ENCODE measurements around the gene PPFIA2. TPM values are rescaled to one million over a fixed set of nuclear protein-coding genes. Genes with fewer than 3 reads are reported as not detected.

Gene PPFIA2
- total RNA-seq, 1 donor from 2014 or later = 2.6 TPM

GRCh38 chr12:81274637-81275529 lies 484.3 kb downstream of the PPFIA2 start:
- DNase-seq (ENCODE audit: low spot score) = no peak

- DNase-seq (ENCODE audit: low spot score) = no peak
Measured at GRCh38 chr12:81270385-81270784, 488.8 kb downstream of the PPFIA2 start.

- DNase-seq (ENCODE audit: low spot score) = no peak
Measured at GRCh38 chr12:81263072-81263471, 496.1 kb downstream of the PPFIA2 start.

- no peak for DNase-seq (ENCODE audit: low spot score)
Measured at GRCh38 chr12:81261508-81262207, 497.5 kb downstream of the PPFIA2 start.

- DNase-seq (ENCODE audit: low spot score) = no peak
Measured at GRCh38 chr12:81259360-81259759, 499.8 kb downstream of the PPFIA2 start.

GRCh38 chr12:81257947-81258551 lies 501.1 kb downstream of the PPFIA2 start:
- no peak for DNase-seq (ENCODE audit: low spot score)

- DNase-seq (ENCODE audit: low spot score) = no peak
Measured at GRCh38 chr12:81255947-81256346, 503.2 kb downstream of the PPFIA2 start.

- no peak for DNase-seq (ENCODE audit: low spot score)
Measured at GRCh38 chr12:81255456-81255855, 503.7 kb downstream of the PPFIA2 start.

- DNase-seq (ENCODE audit: low spot score) = no peak
Measured at GRCh38 chr12:81253360-81253759, 505.8 kb downstream of the PPFIA2 start.

GRCh38 chr12:81252228-81252627 lies 506.9 kb downstream of the PPFIA2 start:
- no peak for DNase-seq (ENCODE audit: low spot score)

- DNase-seq (ENCODE audit: low spot score) = no peak
Measured at GRCh38 chr12:81249976-81250375, 509.2 kb downstream of the PPFIA2 start.

GRCh38 chr12:81245907-81246570 lies 513.1 kb downstream of the PPFIA2 start:
- DNase-seq (ENCODE audit: low spot score) = no peak

GRCh38 chr12:81245458-81245857 lies 513.7 kb downstream of the PPFIA2 start:
- no peak for DNase-seq (ENCODE audit: low spot score)

- no peak for DNase-seq (ENCODE audit: low spot score)
Measured at GRCh38 chr12:81231574-81232368, 527.4 kb downstream of the PPFIA2 start.

GRCh38 chr12:81229759-81230158 lies 529.4 kb downstream of the PPFIA2 start:
- DNase-seq (ENCODE audit: low spot score) = no peak

GRCh38 chr12:81224626-81225025 lies 534.5 kb downstream of the PPFIA2 start:
- DNase-seq (ENCODE audit: low spot score) = no peak

- DNase-seq (ENCODE audit: low spot score) = no peak
Measured at GRCh38 chr12:81222846-81223592, 536.1 kb downstream of the PPFIA2 start.

GRCh38 chr12:81221681-81222080 lies 537.5 kb downstream of the PPFIA2 start:
- no peak for DNase-seq (ENCODE audit: low spot score)

GRCh38 chr12:81216739-81217138 lies 542.4 kb downstream of the PPFIA2 start:
- no peak for DNase-seq (ENCODE audit: low spot score)

- no peak for DNase-seq (ENCODE audit: low spot score)
Measured at GRCh38 chr12:81212996-81213696, 546.0 kb downstream of the PPFIA2 start.
